Osteocyte (in vitro differentiated cells): ENCODE results near the gene SUDS3. TPM values are rescaled to one million over a fixed set of nuclear protein-coding genes. Genes with fewer than 3 reads are reported as not detected.

Source experiments
- DNase-seq: peaks from one replicate; pipeline ENCODE4 v3.0.0; 2021; ENCODE audit warnings: mixed read lengths; ENCODE audit not compliant: unreplicated experiment; ENCODE audit errors: extremely low spot score
- H3K27ac Mint-ChIP-seq: one replicate; pipeline ENCODE4 v1.8.0; 2021; ENCODE audit warnings: mild to moderate bottlenecking, mixed read lengths; ENCODE audit not compliant: unreplicated experiment
- H3K27me3 Mint-ChIP-seq: one replicate; pipeline ENCODE4 v1.8.0; 2021; ENCODE audit warnings: mixed read lengths; ENCODE audit not compliant: unreplicated experiment
- H3K36me3 Mint-ChIP-seq: one replicate; pipeline ENCODE4 v1.8.0; 2021; ENCODE audit warnings: mixed read lengths; ENCODE audit not compliant: unreplicated experiment
- H3K4me1 Mint-ChIP-seq: one replicate; pipeline ENCODE4 v1.8.0; 2021; ENCODE audit warnings: mixed read lengths; ENCODE audit not compliant: unreplicated experiment
- H3K4me3 Mint-ChIP-seq: one replicate; pipeline ENCODE4 v1.8.0; 2021; ENCODE audit warnings: mild to moderate bottlenecking, moderate library complexity, mixed read lengths; ENCODE audit not compliant: unreplicated experiment
- H3K9me3 Mint-ChIP-seq: one replicate; pipeline ENCODE4 v1.8.0; 2021; ENCODE audit warnings: mixed read lengths; ENCODE audit not compliant: unreplicated experiment
- CTCF ChIP-seq: fragments of 200-600 bp; sonication (generic); IDR thresholded peaks from 2 replicates; pipeline ENCODE4 v1.5.0; 2021; ENCODE audit warnings: antibody characterized with exemption, mild to moderate bottlenecking, moderate library complexity
- total RNA-seq: library from RNA; stranded (reverse); gene quantifications from 2 replicates; pipeline ENCODE4 v1.2.1, GENCODE V29; 2021

SUDS3 gene
- total RNA-seq, 1 donor from 2014 or later, result 33.5 TPM

DNA sequence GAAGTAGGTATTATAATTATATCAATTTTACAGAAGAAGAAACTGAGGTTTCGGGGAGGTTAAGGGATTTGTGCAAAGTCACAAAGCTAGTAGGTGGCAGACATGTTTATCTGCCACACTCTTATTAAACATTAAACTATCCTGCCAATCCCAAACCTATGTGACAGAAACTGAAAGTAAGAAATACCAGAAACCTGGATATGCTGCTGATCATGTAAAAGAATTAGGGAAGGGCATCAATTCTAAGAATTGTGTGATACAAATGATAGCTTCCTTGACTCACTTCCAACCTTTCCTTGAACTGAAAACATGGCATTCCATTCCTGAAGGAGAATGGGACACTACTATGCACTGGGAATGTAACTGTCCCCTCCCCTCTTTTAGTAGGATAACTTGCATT is 20.5 kb upstream of the SUDS3 start:
- Mint-ChIP-seq H3K27ac (peak overlapping the region; percentile 88), H3K4me3 (peak overlapping the region; percentile 7), H3K27me3 (no peaks in the 10 kb centered on the region), H3K9me3 (no peaks in the 10 kb centered on the region), H3K4me1 (peaks cover 58% of the 10 kb centered on the region), H3K36me3 (no peaks in the 10 kb centered on the region)
- no peak for DNase-seq
- no peak for TF ChIP-seq CTCF

DNA sequence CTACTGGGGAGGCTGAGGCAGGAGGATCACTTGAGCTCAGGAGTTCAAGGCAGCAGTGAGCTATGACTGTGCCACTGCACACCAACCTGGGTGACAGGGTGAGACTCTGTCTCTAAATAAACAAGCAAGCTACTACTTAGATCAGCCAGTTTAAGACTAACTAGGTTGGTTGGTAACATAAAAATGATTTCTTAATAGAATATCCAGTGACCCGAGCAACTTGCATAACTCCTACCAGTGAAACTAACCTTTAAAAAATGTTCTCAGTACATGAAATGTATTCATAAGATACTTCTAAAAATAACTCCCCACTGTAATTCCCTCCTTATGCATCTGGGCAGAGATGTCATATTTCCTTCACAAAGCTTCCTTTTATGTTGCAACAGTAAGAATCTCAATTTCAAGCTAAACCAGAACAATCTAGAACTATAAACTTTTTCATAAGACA is 19.5 kb upstream of the SUDS3 start:
- Mint-ChIP-seq H3K27me3 (no peaks in the 10 kb centered on the region), H3K36me3 (no peaks in the 10 kb centered on the region), H3K4me3 (peak overlapping the region; percentile 14), H3K9me3 (no peaks in the 10 kb centered on the region), H3K27ac (peak overlapping the region; percentile 88), H3K4me1 (peaks cover 63% of the 10 kb centered on the region)
- TF ChIP-seq CTCF, result no peak
- DNase-seq, result no peak

GRCh38 chr12:118357257-118358007 is 18.9 kb upstream of the SUDS3 start:
- H3K4me1 Mint-ChIP-seq, result peaks cover 67% of the 10 kb centered on the region
- H3K27me3 Mint-ChIP-seq, result no peaks in the 10 kb centered on the region
- H3K27ac Mint-ChIP-seq, result peak overlapping the region; percentile 88
- H3K9me3 Mint-ChIP-seq, result no peaks in the 10 kb centered on the region
- no peak for TF ChIP-seq CTCF
- H3K36me3 Mint-ChIP-seq, result no peaks in the 10 kb centered on the region
- peak overlapping the region; percentile 14 for H3K4me3 Mint-ChIP-seq
- DNase-seq, result no peak

GRCh38 chr12:118358008-118358359 is 18.4 kb upstream of the SUDS3 start:
- H3K4me3 Mint-ChIP-seq, result no peak overlapping the region
- no peaks in the 10 kb centered on the region for H3K36me3 Mint-ChIP-seq
- H3K9me3 Mint-ChIP-seq, result no peaks in the 10 kb centered on the region
- H3K4me1 Mint-ChIP-seq, result peaks cover 68% of the 10 kb centered on the region
- DNase-seq, result no peak
- peak overlapping the region; percentile 89 for H3K27ac Mint-ChIP-seq
- H3K27me3 Mint-ChIP-seq, result no peaks in the 10 kb centered on the region
- no peak for TF ChIP-seq CTCF

- H3K27ac Mint-ChIP-seq, result peak overlapping the region; percentile 89
- no peak for TF ChIP-seq CTCF
- H3K36me3 Mint-ChIP-seq, result no peaks in the 10 kb centered on the region
- H3K4me1 Mint-ChIP-seq, result peaks cover 71% of the 10 kb centered on the region
- no peak for DNase-seq
- peak overlapping the region; percentile 64 for H3K4me3 Mint-ChIP-seq
- no peaks in the 10 kb centered on the region for H3K9me3 Mint-ChIP-seq
- no peaks in the 10 kb centered on the region for H3K27me3 Mint-ChIP-seq
Observed at GRCh38 chr12:118358612-118359540, 17.5 kb upstream of the SUDS3 start.
